A549 (cell line): ENCODE data around the gene ZBTB46.

Experiments used
- CHD2 ChIP-seq: fragments of 150-350 bp; IDR thresholded peaks from 2 replicates; pipeline ENCODE4 v1.6.1; 2014; ENCODE audit warnings: low read length; ENCODE audit not compliant: partially characterized antibody
- CHD4 ChIP-seq: fragments of 200-600 bp; sonication (generic); IDR thresholded peaks from 2 replicates; pipeline ENCODE4 v1.6.1; 2016; ENCODE audit warnings: antibody characterized with exemption, mild to moderate bottlenecking, borderline replicate concordance
- ESRRA ChIP-seq: fragments of 150-350 bp; IDR thresholded peaks from 2 replicates; pipeline ENCODE4 v1.6.1; 2014; ENCODE audit warnings: mild to moderate bottlenecking, low read length, borderline replicate concordance
- FOSL2 ChIP-seq, 2 experiments: fragments of 450-650 bp in 1 of 2; fragments of >200 bp in 1 of 2; sonication (Bioruptor Twin) in 1 of 2; formaldehyde crosslinking; IDR thresholded peaks; 2 replicates each; pipeline versions ENCODE4 v1.5.0 to v1.6.1; 2016 to 2020; ENCODE audit warnings: mild to moderate bottlenecking in 1 of 2, moderate library complexity in 1 of 2
- POLR2A ChIP-seq: IDR thresholded peaks from 2 replicates; pipeline ENCODE4 v1.6.1; 2012; ENCODE audit warnings: mild to moderate bottlenecking, low read length
- SMC3 ChIP-seq: fragments of >200 bp; sonication (Bioruptor Twin); formaldehyde crosslinking; IDR thresholded peaks from 3 replicates; pipeline ENCODE4 v1.6.1; 2018; ENCODE audit warnings: inconsistent platforms
- SREBF2 ChIP-seq: fragments of 450-650 bp; IDR thresholded peaks from 2 replicates; pipeline ENCODE4 v1.6.1; 2014; ENCODE audit warnings: mild to moderate bottlenecking, moderate library complexity
- TF ChIP-seq, protein P1 (sequence below): fragments of >200 bp; sonication (Bioruptor Twin); formaldehyde crosslinking; IDR thresholded peaks from 3 replicates; pipeline ENCODE4 v1.5.1; 2016
- TF ChIP-seq, protein P2 (sequence below): IDR thresholded peaks from 2 replicates; pipeline ENCODE4 v1.6.1; 2012
- TF ChIP-seq, protein P3 (sequence below): IDR thresholded peaks from 2 replicates; pipeline ENCODE4 v1.6.1; 2012; ENCODE audit warnings: low read depth, borderline replicate concordance
- TF ChIP-seq, protein P4 (sequence below): fragments of 150-350 bp; IDR thresholded peaks from 2 replicates; pipeline ENCODE4 v1.6.1; 2014; ENCODE audit warnings: low read depth, mild to moderate bottlenecking, low read length

DNA sequence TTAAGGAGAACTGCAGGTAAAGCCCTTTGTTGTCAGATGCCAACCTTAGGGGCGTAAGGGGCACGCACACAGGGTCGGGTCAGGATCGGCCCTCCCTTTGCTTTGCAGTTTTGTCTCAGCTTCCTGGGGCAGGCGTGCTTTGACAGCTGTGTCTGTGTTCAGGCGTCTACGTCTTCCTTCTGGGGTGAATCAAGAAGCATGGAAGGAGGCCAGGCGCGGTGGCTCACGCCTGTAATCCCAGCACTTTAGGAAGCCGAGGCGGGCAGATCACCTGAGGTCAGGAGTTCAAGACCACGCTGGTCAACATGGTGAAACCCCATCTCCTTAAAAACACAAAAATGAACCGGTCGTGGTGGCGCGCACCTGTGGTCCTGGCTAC lies 121.9 kb downstream of the ZBTB46 start:
- TF ChIP-seq, protein P1, sequence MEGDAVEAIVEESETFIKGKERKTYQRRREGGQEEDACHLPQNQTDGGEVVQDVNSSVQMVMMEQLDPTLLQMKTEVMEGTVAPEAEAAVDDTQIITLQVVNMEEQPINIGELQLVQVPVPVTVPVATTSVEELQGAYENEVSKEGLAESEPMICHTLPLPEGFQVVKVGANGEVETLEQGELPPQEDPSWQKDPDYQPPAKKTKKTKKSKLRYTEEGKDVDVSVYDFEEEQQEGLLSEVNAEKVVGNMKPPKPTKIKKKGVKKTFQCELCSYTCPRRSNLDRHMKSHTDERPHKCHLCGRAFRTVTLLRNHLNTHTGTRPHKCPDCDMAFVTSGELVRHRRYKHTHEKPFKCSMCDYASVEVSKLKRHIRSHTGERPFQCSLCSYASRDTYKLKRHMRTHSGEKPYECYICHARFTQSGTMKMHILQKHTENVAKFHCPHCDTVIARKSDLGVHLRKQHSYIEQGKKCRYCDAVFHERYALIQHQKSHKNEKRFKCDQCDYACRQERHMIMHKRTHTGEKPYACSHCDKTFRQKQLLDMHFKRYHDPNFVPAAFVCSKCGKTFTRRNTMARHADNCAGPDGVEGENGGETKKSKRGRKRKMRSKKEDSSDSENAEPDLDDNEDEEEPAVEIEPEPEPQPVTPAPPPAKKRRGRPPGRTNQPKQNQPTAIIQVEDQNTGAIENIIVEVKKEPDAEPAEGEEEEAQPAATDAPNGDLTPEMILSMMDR, result no peak
- TF ChIP-seq POLR2A (no peak), CHD4 (no peak), FOSL2 (IDR thresholded peaks at IDR 0.05) (no peak), FOSL2 (CRISPR knock-in tag; IDR thresholded peaks at IDR 0.05) (no peak), SREBF2 (no peak), CHD2 (no peak), SMC3 (no peak), ESRRA (no peak)
- TF ChIP-seq, protein P2, sequence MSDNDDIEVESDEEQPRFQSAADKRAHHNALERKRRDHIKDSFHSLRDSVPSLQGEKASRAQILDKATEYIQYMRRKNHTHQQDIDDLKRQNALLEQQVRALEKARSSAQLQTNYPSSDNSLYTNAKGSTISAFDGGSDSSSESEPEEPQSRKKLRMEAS, result no peak
- TF ChIP-seq, protein P3, sequence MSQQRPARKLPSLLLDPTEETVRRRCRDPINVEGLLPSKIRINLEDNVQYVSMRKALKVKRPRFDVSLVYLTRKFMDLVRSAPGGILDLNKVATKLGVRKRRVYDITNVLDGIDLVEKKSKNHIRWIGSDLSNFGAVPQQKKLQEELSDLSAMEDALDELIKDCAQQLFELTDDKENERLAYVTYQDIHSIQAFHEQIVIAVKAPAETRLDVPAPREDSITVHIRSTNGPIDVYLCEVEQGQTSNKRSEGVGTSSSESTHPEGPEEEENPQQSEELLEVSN, result no peak
- TF ChIP-seq, protein P4, sequence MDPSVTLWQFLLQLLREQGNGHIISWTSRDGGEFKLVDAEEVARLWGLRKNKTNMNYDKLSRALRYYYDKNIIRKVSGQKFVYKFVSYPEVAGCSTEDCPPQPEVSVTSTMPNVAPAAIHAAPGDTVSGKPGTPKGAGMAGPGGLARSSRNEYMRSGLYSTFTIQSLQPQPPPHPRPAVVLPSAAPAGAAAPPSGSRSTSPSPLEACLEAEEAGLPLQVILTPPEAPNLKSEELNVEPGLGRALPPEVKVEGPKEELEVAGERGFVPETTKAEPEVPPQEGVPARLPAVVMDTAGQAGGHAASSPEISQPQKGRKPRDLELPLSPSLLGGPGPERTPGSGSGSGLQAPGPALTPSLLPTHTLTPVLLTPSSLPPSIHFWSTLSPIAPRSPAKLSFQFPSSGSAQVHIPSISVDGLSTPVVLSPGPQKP, result no peak
